GM19351 (cell line): ENCODE results near the gene UBE2F.
A peak's percentile ranks its signal among the peaks of the same experiment; 100 is the strongest.
"Not testable (repeated sequence)": the region's sequence is repeated elsewhere in the genome, so short reads cannot be mapped to it uniquely, and the experiment has no call there.

Experiments used
- ATAC-seq: cut with Tn5 transposase; IDR thresholded peaks from one replicate; pipeline ENCODE4 v1.9.1; 2021; ENCODE audit warnings: mild to moderate bottlenecking, moderate library complexity; ENCODE audit not compliant: unreplicated experiment

UBE2F gene

GRCh38 chr2:237977380-237977779 lies 10.6 kb downstream of the UBE2F start:
- no peak for ATAC-seq

GRCh38 chr2:237978058-237978712 lies 11.4 kb downstream of the UBE2F start:
- ATAC-seq = no peak

GRCh38 chr2:237979331-237979730 lies 12.5 kb downstream of the UBE2F start:
- no peak for ATAC-seq

- no peak for ATAC-seq
Measured at GRCh38 chr2:237980087-237980486, 13.3 kb downstream of the UBE2F start.

- no peak for ATAC-seq
Measured at GRCh38 chr2:237980751-237981150, 13.9 kb downstream of the UBE2F start.

GRCh38 chr2:237981621-237982020 lies 14.8 kb downstream of the UBE2F start:
- ATAC-seq = not testable (repeated sequence)

GRCh38 chr2:237982039-237982725 lies 15.4 kb downstream of the UBE2F start:
- ATAC-seq = no peak

GRCh38 chr2:237983922-237984321 lies 17.1 kb downstream of the UBE2F start:
- no peak for ATAC-seq

- no peak for ATAC-seq
Measured at GRCh38 chr2:237987268-237987667, 20.5 kb downstream of the UBE2F start.

- ATAC-seq = no peak
Measured at GRCh38 chr2:237993701-237994100, 26.9 kb downstream of the UBE2F start.

- no peak for ATAC-seq
Measured at GRCh38 chr2:237995036-237995435, 28.2 kb downstream of the UBE2F start.

GRCh38 chr2:237996021-237996593 lies 29.3 kb downstream of the UBE2F start:
- no peak for ATAC-seq

GRCh38 chr2:237997521-237997920 lies 30.7 kb downstream of the UBE2F start:
- ATAC-seq = no peak

- peak; percentile 93 for ATAC-seq
Measured at GRCh38 chr2:237998530-237998929, 31.7 kb downstream of the UBE2F start.

GRCh38 chr2:238003234-238004031 lies 36.6 kb downstream of the UBE2F start:
- no peak for ATAC-seq

GRCh38 chr2:238004077-238004830 lies 37.4 kb downstream of the UBE2F start:
- no peak for ATAC-seq

- ATAC-seq = no peak
Measured at GRCh38 chr2:238005528-238005927, 38.7 kb downstream of the UBE2F start.

GRCh38 chr2:238006510-238006909 lies 39.7 kb downstream of the UBE2F start:
- ATAC-seq = no peak

GRCh38 chr2:238007924-238008323 lies 41.1 kb downstream of the UBE2F start:
- no peak for ATAC-seq

GRCh38 chr2:238009563-238009962 lies 42.7 kb downstream of the UBE2F start:
- no peak for ATAC-seq

GRCh38 chr2:238010572-238010971 lies 43.8 kb downstream of the UBE2F start:
- no peak for ATAC-seq
